Chondrocyte (in vitro differentiated cells): ENCODE measurements around the gene KRT16. TPM values are rescaled to one million over a fixed set of nuclear protein-coding genes. Genes with fewer than 3 reads are reported as not detected.
"Not testable (repeated sequence)": the region's sequence is repeated elsewhere in the genome, so short reads cannot be mapped to it uniquely, and the experiment has no call there.

ENCODE experiments used
- DNase-seq: peaks from one replicate; pipeline ENCODE4 v3.0.0; 2021; ENCODE audit warnings: mixed read lengths, low spot score
- H3K27ac Mint-ChIP-seq: one replicate; pipeline ENCODE4 v1.8.0; 2021; ENCODE audit warnings: mild to moderate bottlenecking, moderate library complexity, mixed read lengths; ENCODE audit not compliant: unreplicated experiment
- H3K27me3 Mint-ChIP-seq: 2 replicates; pipeline ENCODE4 v1.8.0; 2021; ENCODE audit warnings: low read depth, mixed read lengths
- H3K36me3 Mint-ChIP-seq: 2 replicates; pipeline ENCODE4 v1.8.0; 2021; ENCODE audit warnings: low read depth, mixed read lengths
- H3K4me1 Mint-ChIP-seq: 2 replicates; pipeline ENCODE4 v1.8.0; 2021; ENCODE audit warnings: low read depth, mild to moderate bottlenecking, mixed read lengths
- H3K4me3 Mint-ChIP-seq: one replicate; pipeline ENCODE4 v1.8.0; 2021; ENCODE audit warnings: mild to moderate bottlenecking, moderate library complexity, mixed read lengths; ENCODE audit not compliant: unreplicated experiment
- H3K9me3 Mint-ChIP-seq: 2 replicates; pipeline ENCODE4 v1.8.0; 2021; ENCODE audit warnings: low read depth, mixed read lengths
- CTCF ChIP-seq: fragments of 200-600 bp; sonication (generic); IDR thresholded peaks from 2 replicates; pipeline ENCODE4 v1.5.0; 2021; ENCODE audit warnings: antibody characterized with exemption, mild to moderate bottlenecking, moderate library complexity
- total RNA-seq: library from RNA; stranded (reverse); gene quantifications from 3 replicates; pipeline ENCODE4 v1.2.1, GENCODE V29; 2021

Gene KRT16
- total RNA-seq, 1 donor from 2014 or later: 5.9 TPM

GRCh38 chr17:41614098-41614497, 1.5 kb upstream of the KRT16 start:
- no peak for TF ChIP-seq CTCF
- peaks cover 3% of the 10 kb centered on the region for H3K36me3 Mint-ChIP-seq

GRCh38 chr17:41613277-41614082, 913 bp upstream of the KRT16 start:
- Mint-ChIP-seq H3K27ac (peak overlapping the region; percentile 83), H3K27me3 (peaks cover 9% of the 10 kb centered on the region), H3K4me3 (no peak overlapping the region), H3K36me3 (peaks cover 5% of the 10 kb centered on the region), H3K9me3 (no peaks in the 10 kb centered on the region), H3K4me1 (peaks cover 22% of the 10 kb centered on the region)
- TF ChIP-seq CTCF: no peak
- no peak for DNase-seq

More at GRCh38 chr17:41614098-41614497, 1.5 kb upstream of the KRT16 start:
- H3K4me1 Mint-ChIP-seq: peaks cover 25% of the 10 kb centered on the region
- no peak overlapping the region for H3K4me3 Mint-ChIP-seq
- DNase-seq: no peak
- no peaks in the 10 kb centered on the region for H3K9me3 Mint-ChIP-seq
- H3K27me3 Mint-ChIP-seq: peaks cover 4% of the 10 kb centered on the region
- no peak overlapping the region for H3K27ac Mint-ChIP-seq

- TF ChIP-seq CTCF: no peak
- Mint-ChIP-seq H3K27ac (no peak overlapping the region), H3K4me1 (peaks cover 18% of the 10 kb centered on the region), H3K4me3 (no peak overlapping the region), H3K9me3 (peaks cover 15% of the 10 kb centered on the region), H3K36me3 (peaks cover 15% of the 10 kb centered on the region), H3K27me3 (peaks cover 9% of the 10 kb centered on the region)
- DNase-seq: no peak
Measured at GRCh38 chr17:41610965-41611640, 1.5 kb downstream of the KRT16 start.

GRCh38 chr17:41610061-41610517, 2.5 kb downstream of the KRT16 start:
- peaks cover 18% of the 10 kb centered on the region for H3K4me1 Mint-ChIP-seq
- not testable (repeated sequence) for H3K27ac Mint-ChIP-seq, DNase-seq, H3K4me3 Mint-ChIP-seq
- H3K36me3 Mint-ChIP-seq: peaks cover 17% of the 10 kb centered on the region
- peaks cover 13% of the 10 kb centered on the region for H3K27me3 Mint-ChIP-seq
- peaks cover 19% of the 10 kb centered on the region for H3K9me3 Mint-ChIP-seq
- TF ChIP-seq CTCF: peak; percentile 70

- peaks cover 17% of the 10 kb centered on the region for H3K27me3 Mint-ChIP-seq
- not testable (repeated sequence) for DNase-seq, H3K4me1 Mint-ChIP-seq, H3K4me3 Mint-ChIP-seq, H3K27ac Mint-ChIP-seq
- H3K9me3 Mint-ChIP-seq: peaks cover 19% of the 10 kb centered on the region
- H3K36me3 Mint-ChIP-seq: peaks cover 17% of the 10 kb centered on the region
Measured at GRCh38 chr17:41606930-41607329, 5.6 kb downstream of the KRT16 start.
